Superior temporal gyrus (tissue), 1 donor: Measurements from ENCODE around the gene CCDC85B.
A peak's percentile ranks its signal among the peaks of the same experiment; 100 is the strongest.

Source experiments
- DNase-seq: peaks from one replicate; pipeline ENCODE4 v3.0.0-alpha.2; 2016; ENCODE audit errors: extremely low spot score

Gene CCDC85B

DNA sequence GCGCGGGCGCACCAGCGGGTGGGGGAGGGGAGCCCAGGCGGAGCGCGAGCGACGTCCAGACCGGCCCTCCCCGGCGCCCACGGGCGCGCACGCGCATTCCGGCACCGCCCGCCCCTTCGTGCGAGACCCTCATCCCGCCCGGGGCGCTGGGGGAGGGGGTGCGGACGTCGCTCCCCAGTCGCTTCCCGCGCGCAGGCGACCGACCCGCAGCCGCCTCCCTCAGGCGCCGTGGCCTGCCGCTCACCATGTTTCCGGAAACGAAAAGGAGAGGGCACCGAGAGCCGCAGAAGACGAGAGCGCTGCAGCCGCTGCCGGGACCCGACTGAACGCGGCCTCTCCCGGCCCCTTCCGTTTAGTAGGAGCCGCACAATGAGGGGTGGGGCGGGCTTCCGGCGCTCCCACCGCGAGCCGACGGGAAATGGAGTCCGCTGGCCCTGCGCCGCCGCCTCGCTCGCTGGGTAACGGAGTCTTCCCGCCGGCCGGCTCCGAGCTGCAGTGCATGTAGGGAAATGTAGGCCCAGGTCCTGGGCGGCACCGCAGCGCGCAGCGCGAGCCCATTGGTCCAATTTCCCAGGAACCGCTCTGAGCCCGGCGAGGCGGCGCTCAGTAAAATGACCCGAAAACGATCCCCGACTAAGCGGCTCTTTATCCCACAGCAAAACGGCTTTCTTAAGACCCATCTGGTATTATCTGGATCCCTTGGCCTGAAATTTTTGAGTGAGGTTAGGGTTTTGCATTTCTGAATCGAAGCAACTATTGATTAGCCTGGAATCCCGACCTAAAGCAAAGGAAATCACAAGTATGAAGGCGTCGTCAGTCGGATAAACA is 32.4 kb upstream of the CCDC85B start, which contains the start of gene CFL1:
Gene CFL1 (minus strand): TSS at position 328 of the 828 bp plus-strand sequence. CDS start 81 bp downstream, at position 247.
- DNase-seq, result peak; percentile 96

DNA sequence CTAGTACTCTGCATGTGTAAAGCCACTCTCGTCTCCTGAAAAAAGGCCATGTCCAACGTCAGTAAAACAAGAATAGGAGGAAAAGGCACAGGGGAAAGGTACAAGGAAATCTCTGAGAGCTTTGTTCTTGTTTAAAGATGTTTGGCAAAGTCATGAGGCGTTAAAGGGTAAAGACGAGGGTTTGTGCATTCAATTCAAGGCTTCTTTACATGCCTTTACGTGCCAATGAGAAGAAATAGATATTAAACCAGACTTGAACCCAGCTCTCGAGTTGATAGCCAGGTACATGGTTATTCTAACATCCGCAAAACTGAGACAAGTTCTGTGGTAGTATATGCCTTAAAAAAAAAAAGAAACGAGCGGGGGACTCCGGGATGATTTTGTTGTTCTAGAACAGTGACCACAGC is 31.8 kb upstream of the CCDC85B start:
- DNase-seq, result no peak

DNA sequence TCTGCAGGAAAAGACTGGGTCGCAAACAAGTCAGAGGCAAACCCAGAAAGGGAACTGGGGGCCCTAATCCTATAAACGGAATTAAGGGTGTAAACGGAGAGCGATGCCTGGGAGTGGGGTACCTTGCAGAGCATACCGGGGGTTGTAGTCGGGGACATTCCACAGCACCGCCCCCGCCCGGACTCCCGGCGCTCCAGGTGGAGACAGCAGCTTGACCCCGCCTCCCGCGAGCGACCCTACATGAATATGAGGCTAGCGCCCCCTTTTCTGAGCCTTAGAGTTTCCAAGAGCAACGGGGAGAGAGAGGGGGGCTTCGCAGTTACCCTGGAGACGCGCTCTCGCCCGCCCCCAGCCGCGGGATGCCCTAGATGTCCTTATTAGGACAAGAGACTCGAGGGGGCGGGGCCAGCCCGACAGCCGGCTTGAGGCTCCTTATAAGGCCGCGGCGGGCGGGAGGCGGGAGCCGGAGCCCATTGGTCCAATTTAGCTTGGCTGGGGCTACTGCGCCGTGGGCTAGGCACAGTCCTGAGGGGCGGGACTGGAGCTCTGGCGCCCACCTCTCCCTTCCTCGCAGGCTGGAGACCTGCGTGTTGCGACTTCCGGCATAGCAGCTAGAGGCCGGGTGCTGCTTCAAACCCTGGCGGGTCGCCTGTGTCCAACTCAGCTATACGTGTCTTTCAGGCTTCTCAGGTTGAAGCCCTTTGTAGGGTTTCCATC is 31.2 kb upstream of the CCDC85B start:
- peak; percentile 96 for DNase-seq

DNA sequence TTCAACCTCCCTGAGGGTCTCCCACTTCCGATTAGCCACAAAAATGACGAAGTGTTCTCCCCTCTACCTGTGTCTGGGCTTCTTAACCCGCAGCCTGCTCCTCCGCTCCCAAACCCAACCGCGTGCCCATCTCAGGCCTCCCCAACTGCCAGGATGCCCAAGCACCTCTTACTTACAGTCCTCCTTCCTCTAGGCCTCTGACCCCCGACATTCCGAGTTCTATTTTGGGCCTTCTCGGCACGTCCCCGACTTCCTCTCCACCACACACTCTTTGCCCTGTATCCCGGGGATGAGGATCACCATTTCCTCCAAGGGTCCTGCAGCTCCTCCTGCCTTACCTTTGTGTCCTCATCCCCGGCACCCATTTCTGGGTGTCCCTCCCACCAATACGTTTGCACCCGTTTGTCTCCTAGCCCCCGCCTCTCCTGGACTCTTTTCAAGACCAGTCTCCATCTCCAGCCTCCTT is 30.6 kb upstream of the CCDC85B start:
- no peak for DNase-seq

DNA sequence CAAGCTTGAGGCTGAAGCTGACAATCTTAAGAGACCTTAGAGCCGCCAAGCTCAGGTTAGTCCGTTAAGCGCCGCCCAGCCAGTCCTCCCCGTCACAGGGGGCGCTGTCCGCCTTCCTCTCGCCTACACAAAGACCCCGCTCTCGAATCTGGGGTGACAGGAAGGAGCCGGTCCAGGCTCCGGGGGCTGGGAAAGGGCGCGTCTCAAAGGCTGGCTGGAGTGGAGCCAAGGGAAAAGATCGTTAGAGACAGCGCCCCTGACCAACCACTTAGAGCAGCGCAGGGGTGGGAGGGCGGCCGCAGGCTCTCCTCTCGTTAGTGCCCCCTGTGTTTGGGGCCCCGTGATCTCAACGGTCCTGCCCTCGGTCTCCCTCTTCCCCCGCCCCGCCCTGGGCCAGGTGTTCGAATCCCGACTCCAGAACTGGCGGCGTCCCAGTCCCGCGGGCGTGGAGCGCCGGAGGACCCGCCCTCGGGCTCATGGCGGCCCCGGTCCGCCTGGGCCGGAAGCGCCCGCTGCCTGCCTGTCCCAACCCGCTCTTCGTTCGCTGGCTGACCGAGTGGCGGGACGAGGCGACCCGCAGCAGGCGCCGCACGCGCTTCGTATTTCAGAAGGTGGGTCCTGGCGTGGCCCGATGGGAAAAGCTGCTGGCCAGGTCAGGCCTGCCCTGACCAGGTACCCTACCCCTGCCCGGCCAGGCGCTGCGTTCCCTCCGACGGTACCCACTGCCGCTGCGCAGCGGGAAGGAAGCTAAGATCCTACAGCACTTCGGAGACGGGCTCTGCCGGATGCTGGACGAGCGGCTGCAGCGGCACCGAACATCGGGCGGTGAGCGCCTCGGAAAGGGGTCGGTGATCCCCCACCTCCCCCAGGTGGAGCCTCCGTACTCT is 30.0 kb upstream of the CCDC85B start, which contains the start of gene MUS81:
Gene MUS81 (plus strand): TSS at position 156 of the 887 bp plus-strand sequence. CDS start 321 bp downstream, at position 477.
- peak; percentile 95 for DNase-seq

DNA sequence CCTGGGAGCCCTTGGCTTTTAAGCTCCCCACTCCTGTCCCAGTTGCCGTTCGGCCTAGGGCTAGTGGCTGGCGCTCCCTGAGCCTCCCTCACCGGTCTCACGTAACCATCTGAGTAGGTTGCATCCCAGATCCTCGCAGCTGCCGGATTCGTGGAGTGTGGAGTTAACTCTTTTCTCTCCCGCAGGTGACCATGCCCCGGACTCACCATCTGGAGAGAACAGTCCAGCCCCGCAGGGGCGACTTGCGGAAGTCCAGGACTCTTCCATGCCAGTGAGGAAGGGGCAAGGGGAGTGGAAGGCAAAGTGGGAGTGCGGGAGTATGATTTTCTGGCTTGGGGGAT is 29.3 kb upstream of the CCDC85B start:
- DNase-seq, result no peak

DNA sequence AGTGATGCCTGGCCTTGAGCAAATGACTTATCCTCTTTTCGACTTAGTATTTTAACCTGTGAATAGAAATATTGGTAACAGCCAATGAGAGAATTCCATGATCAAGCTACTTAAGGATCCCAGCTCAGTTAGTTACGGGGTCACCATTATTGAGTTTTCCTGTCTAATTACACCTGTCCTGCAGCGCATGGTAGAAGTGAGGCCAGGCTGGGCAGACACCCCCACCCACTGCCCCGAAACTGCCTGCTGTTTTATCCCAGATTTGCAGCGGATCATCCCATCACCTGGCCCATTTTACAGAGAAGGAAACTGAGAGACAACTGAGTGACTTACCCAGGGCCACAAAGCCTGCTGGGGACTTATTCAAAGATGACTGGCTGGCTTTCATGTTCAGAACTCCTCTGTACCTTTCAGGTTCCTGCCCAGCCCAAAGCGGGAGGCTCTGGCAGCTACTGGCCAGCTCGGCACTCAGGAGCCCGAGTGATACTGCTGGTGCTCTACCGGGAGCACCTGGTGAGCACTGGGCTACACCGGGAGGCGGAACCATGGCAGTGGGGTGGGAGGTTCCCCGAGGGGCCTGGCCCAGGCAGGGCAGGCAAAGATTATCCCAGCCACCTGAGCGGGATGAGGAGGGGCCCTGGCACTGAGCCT is 28.8 kb upstream of the CCDC85B start:
- no peak for DNase-seq

DNA sequence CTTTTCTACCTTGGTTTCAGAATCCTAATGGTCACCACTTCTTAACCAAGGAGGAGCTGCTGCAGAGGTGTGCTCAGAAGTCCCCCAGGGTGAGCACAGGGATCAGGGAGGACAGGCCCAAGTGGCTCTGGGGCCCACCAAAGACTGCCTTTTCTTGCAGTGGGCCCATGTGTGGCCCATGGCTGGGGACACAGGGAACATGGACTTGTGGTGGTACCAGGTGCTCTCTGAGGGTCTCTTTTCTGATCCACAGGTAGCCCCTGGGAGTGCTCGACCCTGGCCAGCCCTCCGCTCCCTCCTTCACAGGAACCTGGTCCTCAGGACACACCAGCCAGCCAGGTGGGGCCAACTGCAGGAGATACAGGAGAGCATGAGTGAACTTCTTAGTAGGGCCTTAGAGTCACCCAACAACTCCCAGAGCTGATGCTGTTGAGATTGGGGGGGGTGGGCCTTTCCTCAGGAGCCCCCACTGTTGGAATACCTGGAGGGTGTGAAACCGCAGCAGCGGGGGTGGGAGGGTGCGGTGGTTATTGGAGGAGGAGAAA is 28.2 kb upstream of the CCDC85B start:
- no peak for DNase-seq

DNA sequence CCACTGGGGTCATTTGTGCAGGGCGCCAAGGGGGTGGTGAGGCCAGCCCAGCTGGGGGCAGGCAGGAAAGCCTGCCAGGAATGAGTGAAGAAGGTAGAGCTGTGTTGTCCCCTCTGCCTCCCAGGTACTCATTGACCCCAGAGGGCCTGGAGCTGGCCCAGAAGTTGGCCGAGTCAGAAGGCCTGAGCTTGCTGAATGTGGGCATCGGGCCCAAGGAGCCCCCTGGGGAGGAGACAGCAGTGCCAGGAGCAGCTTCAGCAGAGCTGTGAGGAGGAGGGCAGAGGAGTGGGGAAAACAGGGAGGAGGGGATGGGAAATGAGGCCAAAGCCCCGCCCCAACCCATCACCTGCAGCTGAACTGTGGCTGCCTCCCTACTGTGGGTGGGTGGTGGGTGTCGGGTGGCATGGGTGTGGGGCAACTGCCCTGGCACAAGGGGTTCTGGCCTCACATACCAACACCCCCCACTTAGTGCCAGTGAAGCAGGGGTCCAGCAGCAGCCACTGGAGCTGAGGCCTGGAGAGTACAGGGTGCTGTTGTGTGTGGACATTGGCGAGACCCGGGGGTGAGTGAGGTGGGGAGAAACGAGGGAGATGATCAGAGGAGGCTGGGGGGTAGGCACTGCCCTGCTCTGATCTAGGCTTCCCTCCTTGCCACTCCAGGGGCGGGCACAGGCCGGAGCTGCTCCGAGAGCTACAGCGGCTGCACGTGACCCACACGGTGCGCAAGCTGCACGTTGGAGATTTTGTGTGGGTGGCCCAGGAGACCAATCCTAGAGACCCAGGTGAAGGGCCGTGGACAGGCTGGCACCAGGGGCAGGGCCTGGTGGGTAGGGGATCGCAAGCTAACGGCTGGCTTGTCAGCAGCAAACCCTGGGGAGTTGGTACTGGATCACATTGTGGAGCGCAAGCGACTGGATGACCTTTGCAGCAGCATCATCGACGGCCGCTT is 27.3 kb upstream of the CCDC85B start:
- DNase-seq, result no peak

DNA sequence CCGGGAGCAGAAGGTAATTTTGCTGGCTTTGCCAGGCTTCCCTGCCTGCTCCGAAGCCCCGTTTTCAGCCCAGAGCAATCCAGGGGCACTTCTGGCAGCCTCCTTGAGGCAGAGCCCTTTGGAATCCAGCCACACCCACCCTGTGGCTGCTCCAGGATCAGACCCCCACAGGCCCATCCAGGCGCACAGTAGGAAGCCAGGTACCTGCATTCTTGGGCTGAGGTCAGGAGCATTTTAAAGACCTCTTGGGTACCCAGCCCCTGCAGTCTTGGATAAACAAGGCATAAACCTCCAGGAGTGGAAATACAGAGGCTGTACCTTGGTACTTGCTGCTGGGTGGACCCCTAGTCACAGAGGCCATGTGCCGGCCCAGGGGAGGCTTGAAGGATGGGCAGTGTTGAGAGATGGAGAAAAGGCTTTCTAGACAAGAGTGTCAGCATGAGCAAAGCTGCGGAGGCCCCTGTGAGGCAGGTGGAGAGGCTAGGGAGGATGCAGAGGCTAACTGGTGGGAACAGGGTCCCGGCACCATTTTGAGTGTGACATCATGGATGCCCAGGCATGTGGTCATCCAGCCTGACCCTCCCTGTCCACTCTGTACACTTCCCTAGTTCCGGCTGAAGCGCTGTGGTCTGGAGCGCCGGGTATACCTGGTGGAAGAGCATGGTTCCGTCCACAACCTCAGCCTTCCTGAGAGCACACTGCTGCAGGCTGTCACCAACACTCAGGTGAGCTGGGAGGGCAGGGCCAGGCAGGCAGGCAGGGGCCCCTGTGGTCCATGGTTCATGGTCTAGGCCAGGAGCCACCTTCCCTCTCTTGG is 26.4 kb upstream of the CCDC85B start:
- no peak for DNase-seq

DNA sequence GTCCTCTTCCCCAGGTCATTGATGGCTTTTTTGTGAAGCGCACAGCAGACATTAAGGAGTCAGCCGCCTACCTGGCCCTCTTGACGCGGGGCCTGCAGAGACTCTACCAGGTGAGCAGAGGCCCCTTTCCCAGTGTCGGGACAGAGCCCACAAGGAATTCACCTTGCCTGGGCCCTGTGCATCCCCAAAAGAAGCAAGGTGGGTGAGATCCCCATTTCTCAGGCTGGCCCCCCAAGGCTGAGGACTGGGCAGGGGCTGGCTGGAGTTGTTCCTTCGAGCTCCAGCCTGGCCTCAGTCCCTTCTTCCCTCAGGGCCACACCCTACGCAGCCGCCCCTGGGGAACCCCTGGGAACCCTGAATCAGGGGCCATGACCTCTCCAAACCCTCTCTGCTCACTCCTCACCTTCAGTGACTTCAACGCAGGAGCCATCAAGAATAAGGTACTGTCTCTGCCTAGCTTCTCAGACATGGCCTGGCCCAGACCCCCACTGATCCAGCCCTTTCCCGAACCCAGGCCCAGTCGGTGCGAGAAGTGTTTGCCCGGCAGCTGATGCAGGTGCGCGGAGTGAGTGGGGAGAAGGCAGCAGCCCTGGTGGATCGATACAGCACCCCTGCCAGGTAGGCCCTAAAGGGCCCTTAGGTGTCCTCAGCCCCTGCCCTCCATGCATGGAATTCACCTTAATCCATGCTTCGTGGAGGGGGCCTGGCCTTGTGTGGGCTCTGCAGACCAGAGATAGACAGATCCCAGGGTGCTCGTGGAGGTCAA is 25.6 kb upstream of the CCDC85B start:
- no peak for DNase-seq

DNA sequence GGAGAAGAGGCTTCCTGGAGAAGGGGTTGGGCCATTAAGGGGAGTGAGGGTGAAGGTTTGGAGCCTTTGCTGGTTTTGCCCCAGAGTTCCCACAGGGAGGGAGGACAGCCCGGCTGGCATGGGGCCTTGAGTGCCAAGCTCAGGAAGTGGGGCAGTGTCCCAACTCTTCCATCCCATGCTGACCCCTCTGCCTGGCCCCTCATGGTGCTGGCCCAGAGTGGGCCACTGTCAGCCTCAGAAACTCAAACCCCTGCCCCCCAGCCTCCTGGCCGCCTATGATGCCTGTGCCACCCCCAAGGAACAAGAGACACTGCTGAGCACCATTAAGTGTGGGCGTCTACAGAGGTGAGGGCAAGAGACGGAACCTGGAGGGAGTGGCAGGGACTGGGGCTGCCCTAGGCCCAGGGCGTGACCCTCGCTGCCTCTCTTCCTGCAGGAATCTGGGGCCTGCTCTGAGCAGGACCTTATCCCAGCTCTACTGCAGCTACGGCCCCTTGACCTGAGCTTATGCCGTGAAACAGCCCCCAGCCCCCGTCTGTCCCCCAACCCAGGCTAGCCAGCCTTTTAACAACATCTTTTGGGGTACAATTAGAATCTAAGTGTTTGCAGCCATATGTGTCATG is 24.8 kb upstream of the CCDC85B start:
- no peak for DNase-seq

DNA sequence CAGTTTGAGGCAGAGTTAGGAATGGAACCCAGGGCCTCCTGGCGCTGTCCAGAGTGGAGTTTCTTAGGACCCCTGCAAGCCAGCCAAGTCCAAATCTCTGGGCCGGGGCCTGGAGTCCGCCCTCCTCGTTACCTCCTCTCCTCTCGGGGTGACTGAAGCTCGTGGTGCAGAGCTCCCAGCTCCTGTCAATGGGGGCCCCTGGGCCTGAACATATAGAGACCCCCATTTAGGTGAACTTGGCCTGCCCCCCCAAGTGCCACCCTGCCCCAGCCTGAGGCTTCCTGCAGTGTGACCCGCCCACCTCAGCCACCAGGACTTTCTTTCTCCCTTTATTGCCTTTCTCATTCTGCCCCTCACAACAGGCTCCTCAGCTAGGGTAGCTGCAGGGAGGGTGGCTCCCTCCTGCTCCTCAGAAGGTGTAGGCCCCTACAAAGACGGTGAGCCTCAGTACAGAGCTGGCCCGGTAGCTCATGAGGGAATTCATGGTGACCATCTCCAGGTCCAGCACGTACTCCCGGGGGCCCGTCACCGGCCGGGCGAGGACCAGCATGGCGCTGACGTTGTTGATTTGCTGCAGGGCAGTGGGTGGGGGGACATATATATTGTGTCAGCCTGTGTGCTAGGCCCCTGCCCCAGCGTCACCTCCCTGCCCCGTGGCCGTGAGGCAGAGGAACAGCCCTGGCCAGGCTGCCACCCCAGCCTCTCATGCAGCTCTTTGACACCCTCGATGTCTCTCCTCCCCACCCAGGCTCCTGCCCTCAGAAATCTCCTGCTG is 23.8 kb upstream of the CCDC85B start:
- no peak for DNase-seq

DNA sequence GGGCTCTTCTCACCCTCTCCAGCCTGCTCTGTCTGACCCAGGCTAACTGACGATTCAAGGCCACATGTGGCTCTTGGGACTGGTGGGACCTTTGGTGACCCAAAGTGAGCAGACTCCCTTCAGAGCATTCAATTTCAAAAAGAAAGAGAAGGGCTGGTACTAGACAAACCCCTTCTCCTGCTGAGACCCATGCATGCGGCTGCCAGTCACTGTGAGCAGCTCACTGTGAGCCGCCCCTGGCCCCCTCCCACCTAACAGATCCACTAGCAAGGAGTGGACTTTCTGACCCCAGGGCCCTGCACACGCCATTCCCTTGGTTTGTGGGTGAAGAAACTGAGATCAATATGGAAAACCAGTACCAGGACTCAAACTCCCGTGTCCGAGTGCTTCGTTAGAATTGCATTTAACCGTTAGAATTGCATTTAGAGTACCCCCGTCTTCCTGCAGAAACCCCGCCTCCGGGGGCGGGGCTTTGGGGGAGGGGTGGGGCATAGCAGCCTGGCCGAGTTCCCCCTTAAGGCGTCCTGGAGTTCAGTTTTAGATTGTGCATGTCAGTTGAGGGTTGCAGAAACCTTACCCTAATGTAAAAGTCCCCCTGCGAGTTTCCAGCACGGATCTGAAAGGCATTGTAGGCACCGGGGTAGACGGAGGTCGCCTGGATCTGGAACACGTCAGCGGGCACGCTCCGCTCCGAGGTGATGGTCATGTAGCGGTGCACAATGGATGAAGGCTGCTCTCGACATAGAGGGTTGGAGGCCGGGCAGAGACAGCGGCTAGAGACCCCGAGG is 23.0 kb upstream of the CCDC85B start:
- DNase-seq, result no peak

DNA sequence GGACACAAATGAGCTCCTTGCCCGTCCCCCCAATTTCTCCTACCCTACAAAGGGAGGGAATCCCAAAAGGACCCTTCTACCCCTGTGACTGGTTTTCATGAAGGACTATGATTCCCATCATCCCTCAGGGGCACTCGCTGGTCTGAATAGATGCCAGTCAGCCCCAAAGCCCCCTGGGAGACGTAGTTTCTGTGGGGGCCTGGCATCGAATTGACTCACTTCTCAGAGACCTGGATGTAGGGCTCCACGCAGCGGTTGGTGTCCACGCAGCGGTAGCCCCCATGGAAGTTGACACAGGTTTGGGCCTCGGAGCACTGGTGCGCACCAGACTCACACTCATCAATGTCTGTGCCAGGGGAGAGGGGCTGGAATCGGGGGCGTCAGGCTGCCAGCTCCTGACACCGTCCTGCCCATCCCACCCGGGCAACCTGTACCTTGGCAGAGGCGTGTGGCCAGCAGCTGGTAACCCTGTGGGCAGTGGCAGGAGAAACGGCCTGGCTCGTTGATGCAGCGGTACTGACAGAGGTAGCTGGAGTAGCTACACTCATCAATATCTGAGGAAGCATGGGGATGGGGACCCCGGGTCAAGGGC is 22.3 kb upstream of the CCDC85B start:
- DNase-seq, result peak; percentile 58

DNA sequence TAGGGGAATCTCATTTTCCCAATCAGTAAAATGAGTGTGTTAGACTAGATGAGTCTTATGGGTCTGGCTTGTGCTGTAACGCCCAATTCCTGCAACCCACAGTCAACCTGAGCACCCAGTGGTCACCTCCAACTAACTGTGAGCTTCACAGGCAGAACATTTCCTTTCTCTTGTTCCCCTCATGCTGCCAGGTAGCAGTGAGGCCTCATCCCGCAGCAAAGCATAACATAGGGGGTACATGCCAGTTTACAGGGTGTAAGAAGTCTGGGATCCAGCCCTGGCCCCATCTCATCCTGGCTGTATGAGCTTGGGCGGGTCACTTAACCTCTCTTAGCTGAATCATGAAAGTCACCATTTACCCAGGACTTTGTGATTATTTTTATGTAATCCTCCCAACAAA is 21.6 kb upstream of the CCDC85B start:
- DNase-seq, result no peak
